Measurements from ENCODE around the gene REEP6.

REEP6 gene

DNA sequence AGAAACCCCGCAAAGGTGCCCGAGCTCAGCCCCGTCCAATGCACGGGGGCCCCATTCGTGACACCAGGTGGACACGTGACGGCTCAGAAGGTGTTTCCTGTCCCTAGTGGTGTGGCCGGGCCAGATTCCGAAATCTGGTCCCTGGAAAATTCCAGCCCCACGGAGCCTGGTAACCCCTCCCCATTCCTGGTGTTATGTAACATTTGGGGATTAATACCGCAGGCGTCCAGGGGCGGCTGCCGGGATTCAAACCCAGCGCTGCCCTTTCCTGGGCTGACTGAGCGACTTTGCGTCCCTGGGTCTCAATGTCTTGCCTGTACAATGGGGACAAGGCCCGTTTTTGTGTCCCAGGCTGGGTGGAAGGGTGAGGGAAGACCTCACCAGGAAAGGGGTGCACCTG, 31.9 kb downstream of the REEP6 start:
- H3K4me3 ChIP-seq (ENCODE audit: control insufficient read depth, low read depth, low read length): no peak overlapping the region
- DNase-seq (ENCODE audit: low read depth): no peak
- TF ChIP-seq, protein P1, sequence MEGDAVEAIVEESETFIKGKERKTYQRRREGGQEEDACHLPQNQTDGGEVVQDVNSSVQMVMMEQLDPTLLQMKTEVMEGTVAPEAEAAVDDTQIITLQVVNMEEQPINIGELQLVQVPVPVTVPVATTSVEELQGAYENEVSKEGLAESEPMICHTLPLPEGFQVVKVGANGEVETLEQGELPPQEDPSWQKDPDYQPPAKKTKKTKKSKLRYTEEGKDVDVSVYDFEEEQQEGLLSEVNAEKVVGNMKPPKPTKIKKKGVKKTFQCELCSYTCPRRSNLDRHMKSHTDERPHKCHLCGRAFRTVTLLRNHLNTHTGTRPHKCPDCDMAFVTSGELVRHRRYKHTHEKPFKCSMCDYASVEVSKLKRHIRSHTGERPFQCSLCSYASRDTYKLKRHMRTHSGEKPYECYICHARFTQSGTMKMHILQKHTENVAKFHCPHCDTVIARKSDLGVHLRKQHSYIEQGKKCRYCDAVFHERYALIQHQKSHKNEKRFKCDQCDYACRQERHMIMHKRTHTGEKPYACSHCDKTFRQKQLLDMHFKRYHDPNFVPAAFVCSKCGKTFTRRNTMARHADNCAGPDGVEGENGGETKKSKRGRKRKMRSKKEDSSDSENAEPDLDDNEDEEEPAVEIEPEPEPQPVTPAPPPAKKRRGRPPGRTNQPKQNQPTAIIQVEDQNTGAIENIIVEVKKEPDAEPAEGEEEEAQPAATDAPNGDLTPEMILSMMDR (IDR thresholded peaks at IDR 0.05; ENCODE audit: control insufficient read depth, insufficient read depth, low read depth, low read length, missing control alignments): no peak

DNA sequence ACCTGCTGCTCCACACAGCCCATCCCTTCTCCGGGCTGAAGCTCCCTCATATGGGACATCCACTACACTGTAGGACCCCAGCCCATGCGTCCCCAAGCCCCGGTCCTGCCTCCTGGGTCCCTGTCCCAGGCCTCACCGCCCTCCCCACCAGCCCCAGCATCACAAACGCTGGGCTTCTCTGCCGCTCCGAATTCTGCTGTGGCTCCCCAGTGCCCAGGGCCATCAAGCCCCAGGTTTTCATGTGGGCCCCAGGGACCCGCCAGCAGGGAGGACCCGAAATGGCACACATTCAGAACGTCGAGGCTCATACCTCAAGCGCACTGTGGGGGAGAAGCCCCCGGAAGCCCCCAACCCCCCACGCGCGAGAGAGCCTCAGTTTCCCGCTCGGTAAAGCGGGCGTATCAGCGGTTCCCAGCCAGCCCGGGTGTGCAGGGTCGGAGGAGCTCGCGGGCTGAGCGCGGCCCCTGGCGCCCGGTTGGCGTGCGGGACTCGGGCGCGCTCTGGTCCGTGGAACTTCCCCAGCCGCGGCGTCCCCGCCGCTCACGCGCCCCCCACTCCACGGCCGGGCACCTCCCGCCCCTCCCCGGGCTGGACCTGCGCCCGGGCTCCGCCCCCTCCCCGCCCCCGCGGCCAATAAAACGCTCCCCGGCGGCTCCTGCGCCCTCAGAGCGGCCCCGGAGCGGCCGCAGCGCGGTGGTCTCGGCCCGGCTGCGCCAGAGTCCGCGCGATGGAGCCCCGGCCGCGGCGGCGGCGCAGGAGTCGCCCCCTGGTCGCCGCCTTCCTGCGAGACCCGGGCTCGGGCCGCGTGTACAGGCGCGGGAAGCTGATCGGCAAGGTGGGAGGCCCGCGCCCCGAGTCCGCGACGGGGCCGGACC, 32.7 kb downstream of the REEP6 start, which contains the start of gene PLK5:
PLK5 (plus strand) TSS at position 666 of the 875 bp plus-strand sequence. CDS start 2,920 bp downstream, outside the sequence.
- TF ChIP-seq, protein P1 (IDR thresholded peaks at IDR 0.05; ENCODE audit: control insufficient read depth, insufficient read depth, low read depth, low read length, missing control alignments): no peak
- H3K4me3 ChIP-seq (ENCODE audit: control insufficient read depth, low read depth, low read length): no peak within 1 kb of the TSS
- no peak for DNase-seq (ENCODE audit: low read depth)

DNA sequence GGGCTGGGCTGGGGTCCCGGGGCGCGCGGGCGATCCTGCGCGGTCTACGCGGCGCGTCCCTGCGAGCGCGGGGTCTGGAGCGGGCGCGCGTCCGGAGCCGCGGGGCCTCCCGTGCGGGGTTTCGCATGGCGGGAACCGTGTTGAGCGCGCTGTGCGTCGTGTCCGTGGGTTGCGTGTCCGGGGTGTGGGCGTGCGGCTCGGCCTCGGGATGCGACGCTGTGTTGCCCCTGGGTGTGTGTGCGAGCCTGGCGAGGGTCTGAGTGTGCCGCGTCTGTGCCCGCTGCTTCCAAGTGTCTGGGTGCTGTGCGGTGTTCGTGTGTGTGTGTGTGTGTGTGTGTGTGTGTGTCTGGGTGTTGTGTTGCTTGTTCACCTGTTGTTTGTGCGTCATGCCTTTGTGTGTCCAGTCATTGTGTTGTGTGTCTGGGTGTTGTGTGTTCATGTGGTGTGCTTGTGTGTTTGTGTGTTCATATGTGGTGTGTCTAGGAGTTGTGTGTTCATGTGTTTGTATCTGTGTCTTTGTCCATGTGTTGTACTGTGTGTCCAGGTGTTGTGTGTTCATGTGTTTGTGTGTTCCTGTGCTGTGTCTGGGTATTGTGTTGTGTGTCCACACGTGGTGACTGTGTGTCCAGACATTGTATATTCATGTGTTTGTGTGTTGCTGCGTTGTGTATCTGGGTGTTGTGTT, 33.4 kb downstream of the REEP6 start:
- TF ChIP-seq, protein P1 (IDR thresholded peaks at IDR 0.05; ENCODE audit: control insufficient read depth, insufficient read depth, low read depth, low read length, missing control alignments): no peak
- no peak overlapping the region for H3K4me3 ChIP-seq (ENCODE audit: control insufficient read depth, low read depth, low read length)
- no peak for DNase-seq (ENCODE audit: low read depth)

DNA sequence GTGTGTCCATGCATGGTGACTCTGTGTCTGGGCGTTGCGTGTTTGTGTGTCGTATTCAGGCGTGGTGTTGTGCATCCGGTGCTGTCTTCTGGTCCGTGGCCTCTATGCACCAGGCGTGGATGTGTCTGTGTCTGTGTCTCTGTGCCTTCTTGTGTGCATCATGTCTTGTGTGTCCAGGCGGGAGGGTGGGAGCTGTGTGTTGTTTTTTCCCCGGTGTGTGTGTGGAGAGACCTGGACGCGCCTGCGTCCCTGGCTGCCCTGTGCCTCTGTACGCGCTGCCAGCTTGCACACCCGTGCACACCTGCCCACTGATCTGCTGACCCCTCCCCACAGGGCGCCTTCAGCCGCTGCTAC, 34.0 kb downstream of the REEP6 start:
- no peak overlapping the region for H3K4me3 ChIP-seq (ENCODE audit: control insufficient read depth, low read depth, low read length)
- TF ChIP-seq, protein P1 (IDR thresholded peaks at IDR 0.05; ENCODE audit: control insufficient read depth, insufficient read depth, low read depth, low read length, missing control alignments): no peak
- DNase-seq (ENCODE audit: low read depth): no peak

DNA sequence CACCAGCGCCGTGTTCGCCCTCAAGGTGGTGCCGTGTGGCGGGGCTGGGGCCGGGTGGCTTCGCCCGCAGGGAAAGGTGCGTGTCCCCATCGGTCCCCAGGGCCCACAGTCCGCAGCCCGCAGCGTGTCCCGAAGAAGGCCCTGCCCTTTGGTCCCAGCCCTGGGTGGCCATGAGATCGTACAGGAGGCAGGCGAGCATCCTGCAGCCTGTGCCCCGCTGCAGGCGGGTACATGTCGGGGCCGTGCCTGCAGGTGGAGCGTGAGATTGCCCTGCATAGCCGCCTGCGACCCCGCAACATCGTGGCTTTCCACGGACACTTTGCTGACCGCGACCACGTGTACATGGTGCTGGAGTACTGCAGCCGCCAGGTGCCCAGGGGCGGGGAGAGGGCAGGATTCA, 34.4 kb downstream of the REEP6 start:
- DNase-seq (ENCODE audit: low read depth): no peak
- H3K4me3 ChIP-seq (ENCODE audit: control insufficient read depth, low read depth, low read length): no peak overlapping the region
- TF ChIP-seq, protein P1 (IDR thresholded peaks at IDR 0.05; ENCODE audit: control insufficient read depth, insufficient read depth, low read depth, low read length, missing control alignments): no peak

DNA sequence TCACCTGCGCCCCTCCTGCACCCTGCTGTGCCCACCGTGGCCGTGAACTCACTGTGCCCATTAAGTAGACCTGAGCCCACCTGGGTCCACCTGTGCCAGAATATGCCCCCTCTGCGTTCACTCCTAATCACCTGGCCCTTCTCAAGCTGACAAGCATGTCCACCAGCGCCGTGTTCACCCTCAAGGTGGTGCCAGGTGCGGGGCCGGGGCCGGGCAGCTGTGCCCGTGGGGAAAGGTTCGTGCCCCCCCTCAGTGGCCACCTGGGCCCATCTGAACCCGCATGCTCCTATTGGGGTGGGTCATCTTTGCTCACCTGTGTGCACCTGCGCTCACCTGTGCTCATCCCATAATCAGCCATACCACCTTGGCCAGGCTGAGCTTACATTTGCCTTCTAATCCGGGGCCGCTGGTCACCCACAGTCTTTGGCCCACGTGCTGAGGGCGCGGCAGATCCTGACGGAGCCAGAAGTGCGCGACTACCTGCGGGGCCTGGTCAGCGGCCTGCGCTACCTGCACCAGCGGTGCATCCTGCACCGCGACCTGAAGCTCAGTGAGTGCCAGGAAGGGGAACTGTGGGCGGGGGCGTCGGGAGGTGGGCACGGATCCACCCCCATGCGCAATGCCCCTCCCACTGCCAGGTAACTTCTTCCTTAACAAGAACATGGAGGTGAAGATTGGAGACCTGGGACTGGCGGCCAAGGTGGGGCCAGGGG, 35.2 kb downstream of the REEP6 start:
- no peak for DNase-seq (ENCODE audit: low read depth)
- H3K4me3 ChIP-seq (ENCODE audit: control insufficient read depth, low read depth, low read length): no peak overlapping the region
- TF ChIP-seq, protein P1 (IDR thresholded peaks at IDR 0.05; ENCODE audit: control insufficient read depth, insufficient read depth, low read depth, low read length, missing control alignments): no peak
